ENCODE results near the gene NKX2-4.
"Not testable (repeated sequence)": the region's sequence is repeated elsewhere in the genome, so short reads cannot be mapped to it uniquely, and the experiment has no call there.

NKX2-4 gene

DNA sequence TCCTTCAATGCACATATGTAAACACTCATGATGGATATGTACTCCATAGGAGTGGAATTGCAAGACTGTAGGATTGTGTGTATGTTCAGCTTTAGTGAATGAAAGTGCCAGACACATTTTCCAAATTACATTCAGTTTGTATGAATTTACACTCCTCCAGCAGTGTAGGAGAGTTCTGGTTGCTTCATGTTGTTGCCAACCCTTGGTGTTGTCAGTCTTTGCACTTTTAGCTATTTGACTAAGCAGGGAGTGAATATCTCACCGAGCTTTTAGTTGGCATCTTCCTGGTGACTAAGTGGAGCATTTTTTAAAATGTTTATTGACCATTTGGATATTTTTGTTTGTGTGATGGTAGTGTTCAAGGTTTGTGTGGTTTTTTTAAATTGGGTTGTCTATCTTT, 23.9 kb downstream of the NKX2-4 start:
- TF ChIP-seq, protein P1, sequence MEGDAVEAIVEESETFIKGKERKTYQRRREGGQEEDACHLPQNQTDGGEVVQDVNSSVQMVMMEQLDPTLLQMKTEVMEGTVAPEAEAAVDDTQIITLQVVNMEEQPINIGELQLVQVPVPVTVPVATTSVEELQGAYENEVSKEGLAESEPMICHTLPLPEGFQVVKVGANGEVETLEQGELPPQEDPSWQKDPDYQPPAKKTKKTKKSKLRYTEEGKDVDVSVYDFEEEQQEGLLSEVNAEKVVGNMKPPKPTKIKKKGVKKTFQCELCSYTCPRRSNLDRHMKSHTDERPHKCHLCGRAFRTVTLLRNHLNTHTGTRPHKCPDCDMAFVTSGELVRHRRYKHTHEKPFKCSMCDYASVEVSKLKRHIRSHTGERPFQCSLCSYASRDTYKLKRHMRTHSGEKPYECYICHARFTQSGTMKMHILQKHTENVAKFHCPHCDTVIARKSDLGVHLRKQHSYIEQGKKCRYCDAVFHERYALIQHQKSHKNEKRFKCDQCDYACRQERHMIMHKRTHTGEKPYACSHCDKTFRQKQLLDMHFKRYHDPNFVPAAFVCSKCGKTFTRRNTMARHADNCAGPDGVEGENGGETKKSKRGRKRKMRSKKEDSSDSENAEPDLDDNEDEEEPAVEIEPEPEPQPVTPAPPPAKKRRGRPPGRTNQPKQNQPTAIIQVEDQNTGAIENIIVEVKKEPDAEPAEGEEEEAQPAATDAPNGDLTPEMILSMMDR (conservative IDR thresholded peaks at IDR 0.05; ENCODE audit: low read length): no peak
- DNase-seq (ENCODE audit: low read depth): no peak
- H3K4me3 ChIP-seq (ENCODE audit: low read length): no peak overlapping the region

DNA sequence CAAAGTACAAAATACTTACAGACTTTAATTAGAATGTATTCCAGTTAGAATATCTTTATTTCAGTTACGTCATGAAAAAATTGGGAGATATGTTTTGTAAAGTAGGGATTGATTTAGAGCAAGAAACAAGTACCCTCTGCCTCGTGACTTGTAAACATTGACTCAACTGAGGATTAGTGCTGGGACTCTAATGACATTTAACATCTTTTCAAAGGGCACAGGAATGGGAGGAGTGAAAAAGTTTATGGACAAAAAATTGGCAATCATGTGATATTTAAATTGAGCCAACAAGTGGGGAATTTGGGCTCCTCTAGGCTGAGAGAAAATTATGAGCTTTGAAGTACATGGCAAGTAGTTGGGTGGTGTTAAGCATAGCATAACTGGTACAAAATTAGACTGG, 25.3 kb downstream of the NKX2-4 start:
- TF ChIP-seq, protein P1 (conservative IDR thresholded peaks at IDR 0.05; ENCODE audit: low read length): no peak
- no peak for DNase-seq (ENCODE audit: low read depth)
- H3K4me3 ChIP-seq (ENCODE audit: low read length): no peak overlapping the region

DNA sequence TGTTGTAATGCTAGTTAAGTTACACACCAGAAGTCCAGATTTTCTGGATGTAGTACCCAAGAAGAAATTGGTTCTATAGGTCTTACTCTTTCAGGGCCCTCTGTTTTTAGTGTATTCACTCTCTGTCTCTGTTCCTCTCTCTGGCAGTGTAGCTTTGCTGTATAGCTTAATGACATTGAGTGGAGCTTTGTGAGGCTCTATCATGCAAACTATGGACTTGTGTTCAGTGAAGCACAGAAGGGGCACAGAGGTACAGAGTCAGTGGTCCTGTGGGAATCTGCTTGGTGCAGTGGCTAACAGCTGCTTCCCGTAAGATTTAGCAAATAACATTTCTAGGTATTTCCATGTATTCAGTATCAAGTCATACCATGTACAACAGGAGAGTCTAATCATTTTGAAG, 26.1 kb downstream of the NKX2-4 start:
- TF ChIP-seq, protein P1 (conservative IDR thresholded peaks at IDR 0.05; ENCODE audit: low read length): no peak
- DNase-seq (ENCODE audit: low read depth): no peak
- H3K4me3 ChIP-seq (ENCODE audit: low read length): no peak overlapping the region

DNA sequence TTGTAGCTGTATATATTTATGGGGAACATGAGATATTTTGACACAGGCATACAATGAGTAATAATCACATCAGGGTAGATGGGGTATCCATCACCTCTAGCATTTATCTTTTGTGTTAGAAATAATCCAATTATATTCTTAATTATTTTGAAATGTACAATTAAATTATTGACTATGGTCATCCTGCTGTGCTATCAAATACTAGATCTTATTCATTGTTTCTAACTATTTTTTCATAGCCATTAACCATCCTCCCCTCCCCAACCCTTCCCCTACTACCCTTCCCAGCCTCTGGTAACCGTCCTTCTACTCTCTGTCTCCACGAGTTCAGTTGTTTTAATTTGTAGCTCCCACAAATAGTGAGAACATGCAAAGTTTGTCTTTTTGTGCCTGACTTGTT, 28.5 kb downstream of the NKX2-4 start:
- H3K4me3 ChIP-seq (ENCODE audit: low read length): no peak overlapping the region
- DNase-seq (ENCODE audit: low read depth): no peak
- TF ChIP-seq, protein P1 (conservative IDR thresholded peaks at IDR 0.05; ENCODE audit: low read length): no peak

DNA sequence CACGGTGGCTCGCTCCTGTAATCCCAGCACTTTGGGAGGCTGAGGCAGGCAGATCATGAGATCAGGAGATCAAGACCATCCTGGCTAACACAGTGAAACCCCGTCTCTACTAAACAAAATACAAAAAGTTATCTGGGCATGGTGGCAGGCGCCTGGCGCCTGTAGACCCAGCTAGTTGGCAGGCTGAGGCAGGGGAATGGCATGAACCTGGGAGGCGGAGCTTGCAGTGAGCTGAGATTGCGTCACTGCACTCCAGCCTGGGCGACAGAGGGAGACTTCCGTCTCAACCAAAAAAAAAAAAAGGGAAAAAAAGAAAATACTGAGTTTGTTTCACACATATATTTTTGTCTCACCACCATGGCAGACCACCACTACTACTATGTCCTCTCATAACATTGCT, 31.1 kb downstream of the NKX2-4 start:
- not testable (repeated sequence) for H3K4me3 ChIP-seq (ENCODE audit: low read length); DNase-seq (ENCODE audit: low read depth)

DNA sequence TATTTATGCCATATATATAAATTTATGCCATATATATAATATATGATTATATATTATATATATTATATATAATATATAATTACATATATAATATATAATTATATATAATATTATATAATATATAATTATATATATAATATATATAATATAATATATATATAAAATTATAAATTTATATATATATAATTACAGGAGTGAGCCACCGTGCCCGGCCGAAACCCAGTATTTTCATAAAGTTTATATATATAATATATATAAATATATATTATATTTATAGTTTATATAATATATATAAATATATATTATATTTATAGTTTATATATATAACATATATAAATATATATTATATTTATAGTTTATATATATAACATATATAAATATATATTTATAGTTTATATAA, 31.6 kb downstream of the NKX2-4 start:
- DNase-seq (ENCODE audit: low read depth): no peak
- no peak overlapping the region for H3K4me3 ChIP-seq (ENCODE audit: low read length)
- TF ChIP-seq, protein P1 (conservative IDR thresholded peaks at IDR 0.05; ENCODE audit: low read length): no peak

DNA sequence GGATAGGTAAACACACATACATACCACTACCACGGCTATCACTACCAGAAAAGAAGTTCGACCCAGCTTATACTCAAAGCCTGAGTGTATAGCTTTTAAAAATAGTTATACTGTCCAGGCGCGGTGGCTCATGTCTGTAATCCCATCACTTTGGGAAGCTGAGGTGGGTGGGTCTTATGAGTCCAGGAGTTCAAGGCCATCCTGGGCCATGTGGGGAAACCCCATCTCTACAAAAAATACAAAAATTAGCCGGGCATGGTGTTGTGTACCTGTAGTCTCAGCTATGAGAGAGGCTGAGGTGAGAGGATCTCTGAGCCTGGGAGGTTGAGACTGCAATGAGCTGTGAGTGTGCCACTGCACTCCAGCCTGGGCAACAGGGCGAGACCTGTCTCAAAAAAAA, 32.9 kb downstream of the NKX2-4 start:
- no peak for DNase-seq (ENCODE audit: low read depth)
- H3K4me3 ChIP-seq (ENCODE audit: low read length): no peak overlapping the region
- TF ChIP-seq, protein P1 (conservative IDR thresholded peaks at IDR 0.05; ENCODE audit: low read length): no peak

DNA sequence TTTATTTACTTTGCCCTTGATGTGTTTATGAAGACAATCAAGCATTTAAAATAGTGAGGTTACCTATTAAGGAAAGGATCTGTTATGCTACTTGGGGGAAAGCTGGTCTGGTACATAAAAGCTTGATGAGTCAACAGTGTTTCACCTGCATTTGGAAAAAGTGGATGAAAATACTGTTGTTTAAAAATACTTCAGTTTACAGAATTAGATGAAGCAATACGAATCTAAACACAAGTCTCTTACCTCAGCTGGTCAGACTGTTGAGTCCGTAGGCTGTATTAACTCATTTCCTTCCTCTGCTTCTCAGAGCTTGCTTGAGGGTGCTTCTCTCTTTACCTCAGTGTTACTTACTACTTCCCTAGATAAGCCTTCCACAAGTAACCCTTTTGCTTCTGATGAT, 36.1 kb downstream of the NKX2-4 start:
- TF ChIP-seq, protein P1 (conservative IDR thresholded peaks at IDR 0.05; ENCODE audit: low read length): no peak
- H3K4me3 ChIP-seq (ENCODE audit: low read length): no peak overlapping the region
- no peak for DNase-seq (ENCODE audit: low read depth)
